GM23338 (cell line): Measurements from ENCODE around the gene MMP17. TPM values are rescaled to one million over a fixed set of nuclear protein-coding genes. Genes with fewer than 3 reads are reported as not detected.
"Not testable (repeated sequence)": the region's sequence is repeated elsewhere in the genome, so short reads cannot be mapped to it uniquely, and the experiment has no call there.

Experiments
- ATAC-seq: fragments of 200-7000 bp; cut with Tn5 transposase; 3 replicates; pipeline ENCODE4 v1.9.1; 2020
- DNase-seq: peaks from one replicate; pipeline ENCODE4 v3.0.0-alpha.2; 2015; ENCODE audit warnings: low spot score
- H2AFZ ChIP-seq: fragments of 200-600 bp; sonication (generic); 2 replicates; pipeline ENCODE4 v1.8.0; 2016; ENCODE audit warnings: antibody characterized with exemption, mild to moderate bottlenecking, moderate library complexity
- H3F3A ChIP-seq: fragments of 200-600 bp; sonication (generic); replicated peaks from 2 replicates; pipeline ENCODE4 v1.8.0; 2017; ENCODE audit warnings: antibody characterized with exemption, mixed run types, low read depth
- H3K27ac ChIP-seq: fragments of 200-600 bp; sonication (generic); 2 replicates; pipeline ENCODE4 v1.6.1; 2016; ENCODE audit warnings: low read depth
- H3K27me3 ChIP-seq: fragments of 200-600 bp; sonication (generic); 2 replicates; pipeline ENCODE4 v1.8.0; 2016; ENCODE audit warnings: mild to moderate bottlenecking, mixed run types, moderate library complexity; ENCODE audit not compliant: insufficient read depth
- H3K36me3 ChIP-seq: fragments of 200-600 bp; sonication (generic); 2 replicates; pipeline ENCODE4 v1.8.0; 2016; ENCODE audit warnings: mild to moderate bottlenecking; ENCODE audit not compliant: insufficient read depth
- H3K4me1 ChIP-seq: fragments of 200-600 bp; sonication (generic); 2 replicates; pipeline ENCODE4 v1.8.0; 2016; ENCODE audit warnings: mild to moderate bottlenecking, moderate library complexity; ENCODE audit not compliant: insufficient read depth
- H3K4me2 ChIP-seq: fragments of 200-600 bp; sonication (generic); 2 replicates; pipeline ENCODE4 v1.7.1; 2017; ENCODE audit warnings: mixed run types
- H3K4me3 ChIP-seq: fragments of 200-600 bp; sonication (generic); 2 replicates; pipeline ENCODE4 v1.6.1; 2016; ENCODE audit warnings: mixed run types
- H3K79me2 ChIP-seq: fragments of 200-600 bp; sonication (generic); replicated peaks from 2 replicates; pipeline ENCODE4 v1.8.0; 2017; ENCODE audit warnings: mild to moderate bottlenecking; ENCODE audit not compliant: insufficient read depth
- H3K9me2 ChIP-seq: fragments of 200-600 bp; sonication (generic); 2 replicates; pipeline ENCODE4 v1.8.0; 2017; ENCODE audit not compliant: insufficient read depth
- H4K20me1 ChIP-seq: fragments of 200-600 bp; sonication (generic); replicated peaks from 2 replicates; pipeline ENCODE4 v1.8.0; 2017; ENCODE audit warnings: mild to moderate bottlenecking; ENCODE audit not compliant: insufficient read depth
- H3K27ac Mint-ChIP-seq: 2 replicates; pipeline ENCODE4 v1.8.0; 2020; ENCODE audit warnings: inconsistent platforms, mild to moderate bottlenecking, moderate library complexity, mixed read lengths
- H3K27me3 Mint-ChIP-seq: 3 replicates; pipeline ENCODE4 v1.8.0; 2022; ENCODE audit warnings: low read depth, mild to moderate bottlenecking, moderate library complexity, mixed read lengths, inconsistent platforms; ENCODE audit not compliant: insufficient read depth, poor library complexity
- H3K36me3 Mint-ChIP-seq: 3 replicates; pipeline ENCODE4 v1.8.0; 2021; ENCODE audit warnings: low read depth, mild to moderate bottlenecking, inconsistent platforms, moderate library complexity, mixed read lengths
- H3K4me1 Mint-ChIP-seq: 3 replicates; pipeline ENCODE4 v1.8.0; 2020; ENCODE audit warnings: mild to moderate bottlenecking, inconsistent platforms, mixed read lengths
- H3K4me3 Mint-ChIP-seq: 3 replicates; pipeline ENCODE4 v1.8.0; 2021; ENCODE audit warnings: moderate library complexity, mild to moderate bottlenecking, inconsistent platforms, mixed read lengths
- H3K9me3 Mint-ChIP-seq: 3 replicates; pipeline ENCODE4 v1.8.0; 2020; ENCODE audit warnings: moderate library complexity, mild to moderate bottlenecking, inconsistent platforms, mixed read lengths
- CTCF ChIP-seq, 2 experiments: fragments of 200-600 bp in 1 of 2; sonication (generic) in 1 of 2; conservative IDR thresholded peaks; 2 replicates each; pipeline versions ENCODE4 v1.5.1 to v1.6.1; 2016 to 2017; ENCODE audit warnings: antibody characterized with exemption in 2 of 2, low read depth in 2 of 2, mild to moderate bottlenecking in 2 of 2, moderate library complexity in 1 of 2
- EZH2phosphoT487 ChIP-seq: fragments of 200-600 bp; sonication (generic); IDR thresholded peaks from one replicate; pipeline ENCODE4 v1.8.1; 2018; ENCODE audit warnings: antibody characterized with exemption; ENCODE audit not compliant: unreplicated experiment
- NANOG ChIP-seq: IDR thresholded peaks from 2 replicates; pipeline ENCODE4 v1.6.1; 2016; ENCODE audit warnings: antibody characterized with exemption, borderline replicate concordance
- POLR2AphosphoS5 ChIP-seq: IDR thresholded peaks from 2 replicates; pipeline ENCODE4 v1.6.1; 2016; ENCODE audit warnings: antibody characterized with exemption, low read depth
- REST ChIP-seq: IDR thresholded peaks from one replicate; pipeline ENCODE4 v1.6.1; 2018; ENCODE audit warnings: antibody characterized with exemption; ENCODE audit not compliant: unreplicated experiment
- STAT1 ChIP-seq: IDR thresholded peaks from one replicate; pipeline ENCODE4 v1.6.1; 2016; ENCODE audit warnings: antibody characterized with exemption; ENCODE audit not compliant: unreplicated experiment
- ZNF331 ChIP-seq: fragments of 250-450 bp; sonication (Bioruptor Pico); IDR thresholded peaks from 2 replicates; pipeline ENCODE4 v1.5.0; 2020; ENCODE audit warnings: low read depth, mild to moderate bottlenecking, moderate library complexity
- ZNF462 ChIP-seq: fragments of 250-450 bp; sonication (Bioruptor Pico); IDR thresholded peaks from 2 replicates; pipeline ENCODE4 v1.5.0; 2020; ENCODE audit warnings: mild to moderate bottlenecking, moderate library complexity
- polyA plus RNA-seq: library from polyadenylated mRNA; unstranded; fragments of >200 nt; fragmentation: Nextera tagmentation; extraction: Ambion mirVana; gene quantifications from 2 replicates; pipeline ENCODE4 v1.2.1, GENCODE V29; 2016
- total RNA-seq: library from RNA; depleted of rRNA; stranded (reverse); fragments of >200 nt; shearing (Covaris generic); gene quantifications from 2 replicates; pipeline ENCODE4 v1.2.3, GENCODE V29; 2014

The MMP17 gene
- total and polyA plus RNA-seq, 2 experiments from 2014 or later: 10.4 to 48.5 TPM

GRCh38 chr12:131885076-131885475 is 56.9 kb downstream of the MMP17 start:
- H4K20me1 ChIP-seq, H3F3A ChIP-seq, ATAC-seq, DNase-seq, H3K79me2 ChIP-seq, H3K4me3 ChIP-seq, H3K9me2 ChIP-seq, H3K4me2 ChIP-seq, H3K27ac Mint-ChIP-seq, H3K27me3 ChIP-seq, H3K4me1 ChIP-seq, H2AFZ ChIP-seq, H3K27ac ChIP-seq, H3K4me3 Mint-ChIP-seq, H3K27me3 Mint-ChIP-seq, H3K36me3 ChIP-seq: not testable (repeated sequence)
- peaks cover 16% of the 10 kb centered on the region for H3K4me1 Mint-ChIP-seq
- H3K36me3 Mint-ChIP-seq: peaks cover 11% of the 10 kb centered on the region; the same call in 1 of the 3 replicates
- peaks cover 22% of the 10 kb centered on the region for H3K9me3 Mint-ChIP-seq

- peaks cover 11% of the 10 kb centered on the region; the same call in 1 of the 3 replicates for H3K36me3 Mint-ChIP-seq
- no peak overlapping the region for H3K4me3 ChIP-seq
- H3K27me3 ChIP-seq: no peaks in the 10 kb centered on the region
- H3K4me3 Mint-ChIP-seq: no peak overlapping the region
- no peaks in the 10 kb centered on the region for H3K36me3 ChIP-seq
- no peaks in the 10 kb centered on the region for H3F3A ChIP-seq
- no peak overlapping the region for H3K27ac ChIP-seq
- DNase-seq: no peak
- H3K9me2 ChIP-seq: no peaks in the 10 kb centered on the region
- peaks cover 3% of the 10 kb centered on the region for H3K27me3 Mint-ChIP-seq
- no peak overlapping the region for H3K27ac Mint-ChIP-seq
- H3K9me3 Mint-ChIP-seq: peaks cover 24% of the 10 kb centered on the region
- H3K4me2 ChIP-seq: no peak overlapping the region
- TF ChIP-seq POLR2AphosphoS5 (no peak), CTCF (conservative IDR thresholded peaks at IDR 0.05; ENCODE audit: low read depth in 2 of 2) (no peak), STAT1 (no peak), REST (no peak), NANOG (no peak), EZH2phosphoT487 (no peak), ZNF462 (CRISPR knock-in tag) (no peak), ZNF331 (CRISPR knock-in tag) (no peak)
- no peaks in the 10 kb centered on the region for H4K20me1 ChIP-seq
- no peaks in the 10 kb centered on the region for H3K4me1 ChIP-seq
- no peak overlapping the region for H2AFZ ChIP-seq
- H3K79me2 ChIP-seq: no peaks in the 10 kb centered on the region
- peaks cover 12% of the 10 kb centered on the region for H3K4me1 Mint-ChIP-seq
- ATAC-seq: no peak
Observed at GRCh38 chr12:131885543-131886057, 57.4 kb downstream of the MMP17 start.
